ENCODE data around the gene ETS1. TPM values are rescaled to one million over a fixed set of nuclear protein-coding genes. Genes with fewer than 3 reads are reported as not detected.

Gene ETS1
- total RNA-seq, 1 donor = 67.3 TPM

DNA sequence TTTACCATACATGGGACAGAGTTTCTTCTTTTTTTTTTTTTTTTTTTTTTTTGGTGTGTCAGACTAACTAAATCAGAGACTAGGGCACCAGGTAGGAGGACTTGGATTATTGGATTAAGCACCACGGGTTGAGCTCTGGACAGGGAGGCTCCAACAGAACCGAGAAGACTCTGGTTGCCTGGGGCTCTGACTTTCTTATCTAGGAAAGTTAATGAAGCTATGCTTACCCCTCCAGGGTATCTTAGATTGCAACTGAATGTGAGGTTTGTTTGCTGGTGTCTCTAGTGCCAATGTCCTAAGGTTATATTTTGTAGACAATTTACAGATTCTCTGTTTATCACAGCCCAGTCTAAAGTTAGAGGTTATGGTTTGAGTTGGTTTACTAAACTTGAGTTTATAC lies 18.1 kb downstream of the ETS1 start:
- no peak overlapping the region for H3K27ac ChIP-seq (ENCODE audit: low read depth, low read length)
- TF ChIP-seq, protein P1, sequence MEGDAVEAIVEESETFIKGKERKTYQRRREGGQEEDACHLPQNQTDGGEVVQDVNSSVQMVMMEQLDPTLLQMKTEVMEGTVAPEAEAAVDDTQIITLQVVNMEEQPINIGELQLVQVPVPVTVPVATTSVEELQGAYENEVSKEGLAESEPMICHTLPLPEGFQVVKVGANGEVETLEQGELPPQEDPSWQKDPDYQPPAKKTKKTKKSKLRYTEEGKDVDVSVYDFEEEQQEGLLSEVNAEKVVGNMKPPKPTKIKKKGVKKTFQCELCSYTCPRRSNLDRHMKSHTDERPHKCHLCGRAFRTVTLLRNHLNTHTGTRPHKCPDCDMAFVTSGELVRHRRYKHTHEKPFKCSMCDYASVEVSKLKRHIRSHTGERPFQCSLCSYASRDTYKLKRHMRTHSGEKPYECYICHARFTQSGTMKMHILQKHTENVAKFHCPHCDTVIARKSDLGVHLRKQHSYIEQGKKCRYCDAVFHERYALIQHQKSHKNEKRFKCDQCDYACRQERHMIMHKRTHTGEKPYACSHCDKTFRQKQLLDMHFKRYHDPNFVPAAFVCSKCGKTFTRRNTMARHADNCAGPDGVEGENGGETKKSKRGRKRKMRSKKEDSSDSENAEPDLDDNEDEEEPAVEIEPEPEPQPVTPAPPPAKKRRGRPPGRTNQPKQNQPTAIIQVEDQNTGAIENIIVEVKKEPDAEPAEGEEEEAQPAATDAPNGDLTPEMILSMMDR (IDR thresholded peaks at IDR 0.05; ENCODE audit: extremely low read depth, low read depth, low read length) = no peak
- H3K4me2 ChIP-seq (ENCODE audit: insufficient read depth, low read length) = no peak overlapping the region

DNA sequence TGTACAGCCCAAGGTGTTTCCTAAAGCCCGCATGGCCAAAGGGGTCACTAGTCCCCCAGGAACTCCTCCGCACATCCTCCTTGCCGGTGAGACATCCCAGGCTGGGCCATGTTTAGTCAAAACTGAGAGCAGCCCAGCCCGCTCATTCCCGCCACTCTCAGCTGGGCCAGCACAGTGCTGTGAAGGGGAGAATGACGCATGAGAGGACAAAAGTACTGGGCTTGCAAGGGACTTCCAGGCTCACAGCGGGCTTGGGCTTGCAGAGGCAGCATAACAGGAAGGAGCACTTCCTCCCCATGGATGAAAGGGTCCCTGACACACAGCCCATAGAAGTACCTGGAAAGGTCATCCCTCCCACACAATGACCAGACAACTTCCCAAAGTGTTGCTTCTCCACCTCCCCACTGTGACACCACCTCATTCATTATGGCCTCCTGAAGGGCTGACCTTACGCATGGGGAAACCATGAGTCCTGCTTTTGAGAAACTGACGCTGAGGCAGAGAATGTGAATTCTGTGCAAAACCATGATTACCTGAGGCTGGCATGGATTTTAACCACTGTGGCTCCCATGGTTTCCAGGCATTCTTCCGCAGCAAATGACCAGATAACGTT lies 19.1 kb downstream of the ETS1 start:
- TF ChIP-seq, protein P1 (IDR thresholded peaks at IDR 0.05; ENCODE audit: extremely low read depth, low read depth, low read length) = no peak
- Histone ChIP-seq H3K27me3 (ENCODE audit: insufficient read depth, low read length) (peaks cover 19% of the 10 kb centered on the region), H4K20me1 (ENCODE audit: insufficient read depth, low read length) (no peaks in the 10 kb centered on the region), H3K4me3 (ENCODE audit: insufficient read depth, low read length) (no peak overlapping the region), H3K4me1 (ENCODE audit: insufficient read depth, low read length) (no peaks in the 10 kb centered on the region), H3K27ac (ENCODE audit: low read depth, low read length) (no peak overlapping the region), H3K79me2 (ENCODE audit: insufficient read depth, low read length) (no peaks in the 10 kb centered on the region), H3K9me3 (ENCODE audit: low read depth, low read length) (no peaks in the 10 kb centered on the region), H3K36me3 (ENCODE audit: insufficient read depth, low read length) (no peaks in the 10 kb centered on the region), H3K4me2 (ENCODE audit: insufficient read depth, low read length) (no peak overlapping the region), H2AFZ (ENCODE audit: low read length) (no peak overlapping the region)
- peak; percentile 39 for DNase-seq (ENCODE audit: insufficient read length, low spot score, missing footprints)

More for the DNA sequence above, 18.1 kb downstream of the ETS1 start:
- H2AFZ ChIP-seq (ENCODE audit: low read length) = no peak overlapping the region
- H3K79me2 ChIP-seq (ENCODE audit: insufficient read depth, low read length) = no peaks in the 10 kb centered on the region
- H4K20me1 ChIP-seq (ENCODE audit: insufficient read depth, low read length) = no peaks in the 10 kb centered on the region
- peaks cover 21% of the 10 kb centered on the region for H3K27me3 ChIP-seq (ENCODE audit: insufficient read depth, low read length)
- H3K9me3 ChIP-seq (ENCODE audit: low read depth, low read length) = no peaks in the 10 kb centered on the region
- DNase-seq (ENCODE audit: insufficient read length, low spot score, missing footprints) = no peak
- H3K4me3 ChIP-seq (ENCODE audit: insufficient read depth, low read length) = no peak overlapping the region
- H3K36me3 ChIP-seq (ENCODE audit: insufficient read depth, low read length) = no peaks in the 10 kb centered on the region
- H3K4me1 ChIP-seq (ENCODE audit: insufficient read depth, low read length) = no peaks in the 10 kb centered on the region

DNA sequence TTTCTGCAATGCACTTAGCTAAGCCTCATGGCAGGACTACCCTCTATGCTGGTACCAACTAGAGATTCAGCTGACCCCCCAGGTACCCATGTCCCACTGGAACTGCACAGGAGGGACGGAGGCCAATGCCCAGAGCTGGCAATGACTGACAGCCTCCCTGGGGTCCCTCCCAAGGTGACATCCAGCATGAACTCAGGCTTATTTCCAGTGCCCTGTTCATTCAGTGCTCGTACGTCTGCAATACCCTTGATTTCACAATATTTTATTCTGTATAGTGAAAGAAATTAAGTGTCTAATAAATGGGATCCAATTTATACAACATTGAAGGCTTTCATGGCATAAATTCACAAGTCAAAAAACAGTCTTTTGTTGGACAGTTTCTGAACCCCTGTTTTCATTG lies 20.2 kb downstream of the ETS1 start:
- DNase-seq (ENCODE audit: insufficient read length, low spot score, missing footprints) = no peak
- no peak overlapping the region for H3K4me2 ChIP-seq (ENCODE audit: insufficient read depth, low read length)
- H3K4me3 ChIP-seq (ENCODE audit: insufficient read depth, low read length) = no peak overlapping the region
- no peaks in the 10 kb centered on the region for H3K9me3 ChIP-seq (ENCODE audit: low read depth, low read length)
- no peak overlapping the region for H2AFZ ChIP-seq (ENCODE audit: low read length)
- peaks cover 9% of the 10 kb centered on the region for H3K27me3 ChIP-seq (ENCODE audit: insufficient read depth, low read length)
- no peaks in the 10 kb centered on the region for H3K79me2 ChIP-seq (ENCODE audit: insufficient read depth, low read length)
- no peaks in the 10 kb centered on the region for H3K4me1 ChIP-seq (ENCODE audit: insufficient read depth, low read length)
- no peak overlapping the region for H3K27ac ChIP-seq (ENCODE audit: low read depth, low read length)
- no peaks in the 10 kb centered on the region for H3K36me3 ChIP-seq (ENCODE audit: insufficient read depth, low read length)
- no peaks in the 10 kb centered on the region for H4K20me1 ChIP-seq (ENCODE audit: insufficient read depth, low read length)
- TF ChIP-seq, protein P1 (IDR thresholded peaks at IDR 0.05; ENCODE audit: extremely low read depth, low read depth, low read length) = no peak

DNA sequence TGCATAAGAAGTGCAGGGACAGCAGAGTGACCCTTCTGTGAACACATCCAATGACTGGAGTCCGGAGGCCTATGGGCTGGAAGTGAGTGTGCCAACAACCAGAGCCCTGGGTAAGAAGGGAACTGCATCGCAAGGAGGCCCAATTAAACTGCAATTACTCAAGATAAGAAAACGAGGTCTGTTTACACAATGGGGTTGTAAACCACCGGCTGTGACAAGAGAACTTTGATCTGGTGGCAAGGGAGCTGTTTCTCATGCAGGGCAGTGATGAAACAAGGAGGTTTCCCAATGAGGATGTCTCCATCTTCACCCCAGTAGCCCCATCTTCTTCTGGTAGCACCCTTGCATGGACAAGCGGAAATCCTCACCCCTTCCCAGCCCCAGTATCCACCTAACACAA lies 21.5 kb downstream of the ETS1 start:
- H3K4me1 ChIP-seq (ENCODE audit: insufficient read depth, low read length) = no peaks in the 10 kb centered on the region
- TF ChIP-seq, protein P1 (IDR thresholded peaks at IDR 0.05; ENCODE audit: extremely low read depth, low read depth, low read length) = no peak
- no peaks in the 10 kb centered on the region for H3K79me2 ChIP-seq (ENCODE audit: insufficient read depth, low read length)
- peaks cover 9% of the 10 kb centered on the region for H3K27me3 ChIP-seq (ENCODE audit: insufficient read depth, low read length)
- H3K4me2 ChIP-seq (ENCODE audit: insufficient read depth, low read length) = no peak overlapping the region
- DNase-seq (ENCODE audit: insufficient read length, low spot score, missing footprints) = no peak
- no peaks in the 10 kb centered on the region for H3K36me3 ChIP-seq (ENCODE audit: insufficient read depth, low read length)
- no peak overlapping the region for H2AFZ ChIP-seq (ENCODE audit: low read length)
- H3K4me3 ChIP-seq (ENCODE audit: insufficient read depth, low read length) = no peak overlapping the region
- H3K9me3 ChIP-seq (ENCODE audit: low read depth, low read length) = no peaks in the 10 kb centered on the region
- H3K27ac ChIP-seq (ENCODE audit: low read depth, low read length) = no peak overlapping the region
- H4K20me1 ChIP-seq (ENCODE audit: insufficient read depth, low read length) = no peaks in the 10 kb centered on the region
